ENCODE measurements around the gene HPD. TPM values are rescaled to one million over a fixed set of nuclear protein-coding genes. Genes with fewer than 3 reads are reported as not detected.

Gene HPD
- total RNA-seq, 1 experiment from 2014 or later: 0.21 TPM

GRCh38 chr12:121845701-121846100, 13.0 kb downstream of the HPD start:
- TF ChIP-seq CTCF (IDR thresholded peaks at IDR 0.05; ENCODE audit: unreplicated experiment): no peak
- no TSS peak for BruUV-seq (replicated peaks)
- POLR2A ChIA-PET: no interaction called here
- Mint-ChIP-seq H3K4me1 (ENCODE audit: insufficient read depth, unreplicated experiment) (no peaks in the 10 kb centered on the region), H3K27me3 (ENCODE audit: insufficient read depth, unreplicated experiment) (no peaks in the 10 kb centered on the region), H3K4me3 (ENCODE audit: unreplicated experiment) (no peak overlapping the region), H3K9me3 (ENCODE audit: unreplicated experiment) (no peaks in the 10 kb centered on the region), H3K36me3 (ENCODE audit: insufficient read depth, unreplicated experiment) (no peaks in the 10 kb centered on the region), H3K27ac (ENCODE audit: low read depth, unreplicated experiment) (no peak overlapping the region)
- CTCF ChIA-PET: interaction anchor here (0.6 to 2.0 kb wide), 2 partner anchors 39 to 52 kb away, joined by 3 to 7 read pairs; partner anchors contain the start of gene RHOF
- no peak for DNase-seq (ENCODE audit: unreplicated experiment)
- intact Hi-C loops (cut with micrococcal nuclease): no loop called here

GRCh38 chr12:121843236-121843982, 15.2 kb downstream of the HPD start:
- no TSS peak for BruUV-seq (replicated peaks)
- Mint-ChIP-seq H3K4me3 (ENCODE audit: unreplicated experiment) (no peak overlapping the region), H3K27me3 (ENCODE audit: insufficient read depth, unreplicated experiment) (no peaks in the 10 kb centered on the region), H3K9me3 (ENCODE audit: unreplicated experiment) (no peaks in the 10 kb centered on the region), H3K36me3 (ENCODE audit: insufficient read depth, unreplicated experiment) (no peaks in the 10 kb centered on the region), H3K27ac (ENCODE audit: low read depth, unreplicated experiment) (peak overlapping the region; percentile 17), H3K4me1 (ENCODE audit: insufficient read depth, unreplicated experiment) (peaks cover 7% of the 10 kb centered on the region)
- CTCF ChIA-PET: interaction anchor here (2.0 kb wide), 1 partner anchor 49 kb away, joined by 7 read pairs; the partner anchor contains the start of gene RHOF
- DNase-seq (ENCODE audit: unreplicated experiment): no peak
- POLR2A ChIA-PET: interaction anchor here (2.0 kb wide), 1 partner anchor 45 kb away, joined by 5 read pairs; the partner anchor contains the start of gene PSMD9
- intact Hi-C loops (cut with micrococcal nuclease): no loop called here
- no peak for TF ChIP-seq CTCF (IDR thresholded peaks at IDR 0.05; ENCODE audit: unreplicated experiment)

- H3K27me3 Mint-ChIP-seq (ENCODE audit: insufficient read depth, unreplicated experiment): no peaks in the 10 kb centered on the region
Observed at GRCh38 chr12:121839993-121840761, 18.5 kb downstream of the HPD start.

More at GRCh38 chr12:121839993-121840761, 18.5 kb downstream of the HPD start:
- peak overlapping the region; percentile 93 for H3K4me3 Mint-ChIP-seq (ENCODE audit: unreplicated experiment)
- H3K9me3 Mint-ChIP-seq (ENCODE audit: unreplicated experiment): no peaks in the 10 kb centered on the region
- peak overlapping the region; percentile 46 for H3K27ac Mint-ChIP-seq (ENCODE audit: low read depth, unreplicated experiment)
- POLR2A ChIA-PET: interaction anchor here (2.0 kb wide), 1 partner anchor 12 kb away, joined by 9 read pairs; no protein-coding TSS in a partner anchor
- peaks cover 13% of the 10 kb centered on the region for H3K4me1 Mint-ChIP-seq (ENCODE audit: insufficient read depth, unreplicated experiment)
- TF ChIP-seq CTCF (IDR thresholded peaks at IDR 0.05; ENCODE audit: unreplicated experiment): no peak
- TSS peak; percentile 47 for BruUV-seq (replicated peaks)
- intact Hi-C loops (cut with micrococcal nuclease): loop anchor here (1.0 kb wide), 1 partner anchor 48 kb away; the partner anchor contains the start of gene PSMD9
- no peak for DNase-seq (ENCODE audit: unreplicated experiment)
- H3K36me3 Mint-ChIP-seq (ENCODE audit: insufficient read depth, unreplicated experiment): no peaks in the 10 kb centered on the region
- CTCF ChIA-PET: interaction anchor here (0.6 to 5.4 kb wide), 6 partner anchors 10 to 1393 kb away, joined by 3 to 29 read pairs (median 4); partner anchors contain the start of genes MTRFR and RHOF

Measured in MCF 10A (cell line).